Hepatocyte (in vitro differentiated cells): Measurements from ENCODE around the gene TMEM87A.

Experiments used
- CTCF ChIP-seq: fragments of 200-600 bp; sonication (generic); IDR thresholded peaks from 2 replicates; pipeline ENCODE4 v1.5.1; 2016; ENCODE audit warnings: antibody characterized with exemption, mild to moderate bottlenecking; ENCODE audit not compliant: poor library complexity
- EZH2 ChIP-seq: fragments of 200-600 bp; sonication (generic); IDR thresholded peaks from 2 replicates; pipeline ENCODE4 v1.6.1; 2016; ENCODE audit warnings: antibody characterized with exemption, mild to moderate bottlenecking, borderline replicate concordance
- EZH2phosphoT487 ChIP-seq: fragments of 200-600 bp; sonication (generic); IDR thresholded peaks from one replicate; pipeline ENCODE4 v1.6.1; 2018; ENCODE audit warnings: antibody characterized with exemption, mild to moderate bottlenecking, low read depth, moderate library complexity; ENCODE audit not compliant: unreplicated experiment, severe bottlenecking

GRCh38 chr15:42194513-42194912, 78.7 kb downstream of the TMEM87A start:
- TF ChIP-seq CTCF (no peak), EZH2phosphoT487 (no peak), EZH2 (no peak)
